IPS-15b (cell line): ENCODE data around the gene RAP1GAP2.
A peak's percentile ranks its signal among the peaks of the same experiment; 100 is the strongest.

ENCODE experiments used
- H3K27me3 ChIP-seq: one replicate; pipeline ENCODE4 v1.6.1; 2013; ENCODE audit warnings: low read length; ENCODE audit not compliant: control insufficient read depth, insufficient read depth
- H3K36me3 ChIP-seq: one replicate; pipeline ENCODE4 v1.6.1; 2013; ENCODE audit warnings: low read length; ENCODE audit not compliant: control insufficient read depth, insufficient read depth
- H3K4me1 ChIP-seq: one replicate; pipeline ENCODE4 v1.6.1; 2013; ENCODE audit warnings: mild to moderate bottlenecking, low read length; ENCODE audit not compliant: control insufficient read depth, insufficient read depth
- H3K4me3 ChIP-seq: one replicate; pipeline ENCODE4 v1.5.1; 2013; ENCODE audit warnings: low read depth, low read length
- H3K9ac ChIP-seq: one replicate; pipeline ENCODE4 v1.6.1; 2013; ENCODE audit warnings: low read depth, mild to moderate bottlenecking, low read length
- H3K9me3 ChIP-seq: one replicate; pipeline ENCODE4 v1.6.1; 2013; ENCODE audit warnings: mild to moderate bottlenecking, low read length; ENCODE audit not compliant: control insufficient read depth, insufficient read depth

RAP1GAP2 gene

DNA sequence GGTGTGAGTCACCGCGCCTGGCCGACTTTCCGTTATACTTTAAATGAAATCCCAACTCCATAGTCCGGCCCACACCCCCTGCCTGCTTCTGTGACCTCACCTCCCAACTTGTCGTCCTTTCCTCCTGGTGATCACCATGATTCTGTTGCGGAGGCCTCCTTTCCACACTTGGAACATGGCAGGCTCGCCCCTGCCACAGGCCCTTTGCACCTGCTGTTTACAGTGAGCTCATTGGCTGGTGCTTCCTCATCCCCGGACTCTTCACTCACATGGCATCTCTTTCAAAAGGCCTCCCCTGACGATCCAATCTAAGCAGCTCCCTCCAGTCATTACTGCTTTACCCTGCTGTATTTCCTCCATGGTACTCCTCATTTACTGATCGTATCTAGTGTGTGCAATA, 64.6 kb downstream of the RAP1GAP2 start:
- no peaks in the 10 kb centered on the region for H3K9me3 ChIP-seq
- peaks cover 3% of the 10 kb centered on the region for H3K36me3 ChIP-seq
- H3K27me3 ChIP-seq: no peaks in the 10 kb centered on the region
- peaks cover 9% of the 10 kb centered on the region for H3K4me1 ChIP-seq
- no peak overlapping the region for H3K9ac ChIP-seq
- no peak overlapping the region for H3K4me3 ChIP-seq

DNA sequence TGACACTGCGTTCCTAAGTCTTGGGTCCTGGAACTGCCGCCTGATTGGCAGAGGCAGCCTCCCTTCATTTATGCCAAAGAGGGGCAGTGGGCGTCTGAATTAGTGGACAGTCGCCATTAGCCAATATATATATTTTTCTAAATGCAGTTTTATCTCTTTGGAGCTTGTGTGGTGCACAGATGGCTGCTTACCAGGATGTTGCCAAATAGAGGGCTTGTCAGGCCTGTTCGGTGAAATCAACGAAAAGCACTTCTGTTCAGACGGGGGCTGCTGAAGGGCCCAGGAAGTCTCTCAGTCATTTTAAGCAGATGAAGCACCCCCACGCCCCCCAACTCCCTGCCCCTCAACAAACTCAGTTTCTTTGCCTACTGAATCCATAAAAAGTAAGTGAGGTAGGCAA, 66.0 kb downstream of the RAP1GAP2 start:
- no peaks in the 10 kb centered on the region for H3K27me3 ChIP-seq
- H3K36me3 ChIP-seq: peaks cover 3% of the 10 kb centered on the region
- H3K9me3 ChIP-seq: no peaks in the 10 kb centered on the region
- no peak overlapping the region for H3K4me3 ChIP-seq
- H3K9ac ChIP-seq: no peak overlapping the region
- H3K4me1 ChIP-seq: no peaks in the 10 kb centered on the region

DNA sequence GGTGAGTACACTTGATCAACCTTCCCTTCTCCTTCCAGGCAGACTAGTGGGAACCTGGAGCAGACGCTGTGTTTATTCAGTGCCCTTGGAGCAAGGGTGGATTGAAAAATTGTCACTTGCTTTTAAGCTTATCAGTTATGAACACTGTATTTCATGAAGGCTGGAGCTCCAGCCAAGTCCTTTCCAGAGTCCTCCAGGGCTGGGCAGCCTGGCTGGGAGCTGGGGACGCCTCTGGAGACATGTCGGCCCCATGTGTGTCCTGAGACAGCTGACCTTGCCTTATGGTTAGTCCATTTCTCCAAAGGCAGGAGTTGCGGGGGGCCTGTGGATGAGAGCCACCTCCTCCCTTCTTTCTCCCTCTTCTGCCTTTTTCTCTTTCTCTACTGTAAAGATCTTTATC, 67.0 kb downstream of the RAP1GAP2 start:
- H3K4me1 ChIP-seq: peaks cover 6% of the 10 kb centered on the region
- peaks cover 3% of the 10 kb centered on the region for H3K36me3 ChIP-seq
- no peaks in the 10 kb centered on the region for H3K27me3 ChIP-seq
- H3K9ac ChIP-seq: no peak overlapping the region
- H3K4me3 ChIP-seq: no peak overlapping the region
- H3K9me3 ChIP-seq: no peaks in the 10 kb centered on the region

GRCh38 chr17:2865228-2865627, 69.0 kb downstream of the RAP1GAP2 start:
- Histone ChIP-seq H3K4me3 (no peak overlapping the region), H3K36me3 (peaks cover 5% of the 10 kb centered on the region), H3K27me3 (no peaks in the 10 kb centered on the region), H3K9me3 (no peaks in the 10 kb centered on the region), H3K4me1 (peaks cover 6% of the 10 kb centered on the region), H3K9ac (no peak overlapping the region)

DNA sequence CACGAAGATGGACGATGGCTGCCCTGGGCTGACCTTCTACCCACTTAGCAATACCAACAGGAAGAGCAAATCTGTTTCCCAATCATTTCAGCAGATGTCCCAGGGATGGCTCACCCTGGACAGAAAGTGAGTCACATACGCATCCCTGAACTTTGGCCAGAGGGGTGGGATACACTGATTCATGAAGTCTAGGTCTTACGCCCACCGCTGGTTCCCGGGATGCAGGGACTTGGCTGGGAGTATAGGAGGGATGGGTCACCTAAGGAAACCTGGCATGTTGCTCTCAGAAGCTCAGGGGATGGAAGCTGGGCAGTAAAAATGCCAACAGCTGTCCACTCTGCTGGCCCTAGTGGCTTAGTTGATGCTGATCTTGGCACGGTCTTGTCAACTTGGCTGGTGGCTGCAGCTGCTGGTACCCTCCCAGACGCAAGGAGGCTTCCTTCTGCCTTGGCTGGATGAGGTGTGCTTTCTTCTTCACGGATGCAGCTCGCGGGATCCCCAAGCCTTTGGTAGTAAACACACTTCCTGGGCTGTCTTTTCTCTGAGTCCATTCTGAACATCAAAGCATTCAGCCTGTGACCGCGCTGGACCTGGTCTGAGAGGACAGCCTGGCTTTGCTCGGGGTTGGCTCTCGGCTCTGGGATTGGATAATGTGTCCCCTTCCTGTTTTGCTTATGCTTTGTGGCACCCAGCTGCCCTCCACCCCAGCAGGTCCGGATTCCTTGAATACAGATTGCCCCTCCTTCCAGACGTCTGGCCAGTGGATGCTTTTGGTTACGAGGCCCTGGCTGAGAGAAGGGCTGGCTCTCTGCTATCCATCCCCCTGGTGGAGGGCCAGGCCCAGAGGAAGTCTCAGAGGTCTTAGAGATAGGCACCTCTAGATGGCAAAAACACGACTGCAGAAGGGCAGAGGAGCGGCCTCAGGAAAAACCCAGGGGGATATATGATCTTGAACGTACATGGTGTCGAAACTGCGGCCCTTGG, 71.5 kb downstream of the RAP1GAP2 start:
- Histone ChIP-seq H3K4me3 (no peak overlapping the region), H3K4me1 (peaks cover 16% of the 10 kb centered on the region), H3K27me3 (no peaks in the 10 kb centered on the region), H3K36me3 (peaks cover 5% of the 10 kb centered on the region), H3K9ac (no peak overlapping the region), H3K9me3 (no peaks in the 10 kb centered on the region)

GRCh38 chr17:2869604-2870003, 73.4 kb downstream of the RAP1GAP2 start:
- no peak overlapping the region for H3K9ac ChIP-seq
- H3K4me3 ChIP-seq: no peak overlapping the region
- H3K9me3 ChIP-seq: no peaks in the 10 kb centered on the region
- H3K4me1 ChIP-seq: peaks cover 19% of the 10 kb centered on the region
- peaks cover 2% of the 10 kb centered on the region for H3K36me3 ChIP-seq
- H3K27me3 ChIP-seq: no peaks in the 10 kb centered on the region

GRCh38 chr17:2871205-2871604, 75.0 kb downstream of the RAP1GAP2 start:
- no peaks in the 10 kb centered on the region for H3K27me3 ChIP-seq
- H3K4me1 ChIP-seq: peaks cover 22% of the 10 kb centered on the region
- H3K36me3 ChIP-seq: peaks cover 2% of the 10 kb centered on the region
- H3K4me3 ChIP-seq: no peak overlapping the region
- no peak overlapping the region for H3K9ac ChIP-seq
- H3K9me3 ChIP-seq: no peaks in the 10 kb centered on the region

DNA sequence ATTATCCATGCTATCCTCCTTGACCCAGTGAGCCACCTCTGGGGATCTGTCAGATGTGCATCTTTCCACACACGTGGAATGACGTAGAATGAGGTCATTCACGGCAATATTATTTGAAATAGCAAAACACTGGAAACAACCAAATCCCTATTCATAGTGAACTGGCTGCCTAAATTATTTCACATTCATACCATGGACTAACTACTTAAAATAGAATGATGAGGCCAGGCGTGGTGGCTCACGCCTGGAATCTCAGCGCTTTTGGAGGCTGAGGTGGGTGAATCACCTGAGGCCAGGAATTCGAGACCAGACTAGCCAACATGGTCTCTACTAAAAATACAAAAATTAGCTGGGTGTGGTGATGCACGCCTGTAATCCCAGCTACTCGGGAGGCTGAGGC, 75.5 kb downstream of the RAP1GAP2 start:
- Histone ChIP-seq H3K4me1 (peaks cover 26% of the 10 kb centered on the region), H3K4me3 (no peak overlapping the region), H3K9me3 (no peaks in the 10 kb centered on the region), H3K36me3 (peaks cover 2% of the 10 kb centered on the region), H3K9ac (no peak overlapping the region), H3K27me3 (no peaks in the 10 kb centered on the region)

DNA sequence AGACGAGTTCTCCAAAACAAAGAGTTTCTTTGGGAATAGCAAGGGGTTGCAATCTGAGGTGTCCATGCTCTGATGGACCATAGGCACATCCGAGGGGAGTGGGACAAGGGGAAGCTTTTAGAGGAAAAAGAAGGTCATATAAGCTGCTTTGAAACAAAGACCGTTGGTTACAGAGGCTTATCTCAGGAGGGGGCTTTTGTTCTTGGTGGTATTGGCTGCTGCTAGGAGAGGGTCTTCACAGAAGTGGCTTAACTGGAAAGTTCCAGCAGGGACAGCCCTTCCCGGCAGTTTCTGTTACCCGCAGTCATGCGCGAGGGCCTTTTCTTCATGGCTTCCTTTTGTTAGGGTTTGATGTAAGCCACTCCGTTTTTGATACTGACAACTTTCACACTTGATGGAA, 76.0 kb downstream of the RAP1GAP2 start:
- Histone ChIP-seq H3K4me1 (peaks cover 26% of the 10 kb centered on the region), H3K27me3 (no peaks in the 10 kb centered on the region), H3K36me3 (peaks cover 5% of the 10 kb centered on the region), H3K9me3 (no peaks in the 10 kb centered on the region), H3K4me3 (no peak overlapping the region), H3K9ac (no peak overlapping the region)

DNA sequence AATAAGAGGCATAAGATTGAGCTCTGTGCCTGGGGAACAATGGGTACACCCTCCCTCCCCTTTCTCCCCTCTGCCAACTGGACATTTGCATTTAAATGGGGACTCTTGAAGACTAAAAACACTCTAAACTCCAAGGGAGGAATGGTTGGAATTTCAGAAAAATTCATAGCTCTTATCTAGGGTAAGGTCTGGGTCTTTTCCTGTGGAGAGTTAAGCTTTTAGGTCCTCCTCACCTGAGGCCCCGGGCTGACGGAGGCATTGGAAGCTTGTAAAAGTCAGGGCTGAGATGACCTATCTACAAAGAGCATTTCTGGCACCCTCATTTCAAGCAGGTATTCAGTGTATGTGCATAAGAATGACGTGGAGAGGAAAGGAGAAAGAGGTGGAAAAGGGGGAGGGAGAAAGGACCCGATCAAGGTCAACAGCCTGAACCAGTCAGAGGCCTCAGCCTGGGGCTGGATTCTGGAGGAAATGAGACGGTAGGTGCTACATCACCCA, 78.0 kb downstream of the RAP1GAP2 start:
- peak overlapping the region; percentile 6 for H3K4me3 ChIP-seq
- H3K9ac ChIP-seq: peak overlapping the region; percentile 41
- peaks cover 20% of the 10 kb centered on the region for H3K4me1 ChIP-seq
- H3K9me3 ChIP-seq: no peaks in the 10 kb centered on the region
- no peaks in the 10 kb centered on the region for H3K27me3 ChIP-seq
- peaks cover 5% of the 10 kb centered on the region for H3K36me3 ChIP-seq

DNA sequence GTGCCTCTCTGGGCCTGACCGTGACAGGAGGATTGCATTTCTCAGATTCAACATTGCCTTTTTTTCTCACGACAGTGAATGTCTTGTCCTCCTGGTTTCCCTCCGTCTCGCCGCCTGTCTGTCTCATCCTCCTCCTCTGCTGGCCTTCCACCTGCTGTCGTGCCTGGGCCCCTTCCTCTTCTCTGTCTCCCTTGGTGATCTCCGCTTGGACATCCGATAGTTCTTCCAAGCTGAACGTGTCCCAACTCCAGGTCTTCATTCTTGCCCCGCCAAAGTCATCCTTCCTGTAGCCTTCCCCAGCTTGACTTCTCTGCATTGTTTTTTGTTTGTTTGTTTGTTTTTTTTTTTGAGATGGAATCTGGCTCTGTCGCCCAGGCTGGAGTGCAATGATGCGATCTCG, 79.4 kb downstream of the RAP1GAP2 start:
- Histone ChIP-seq H3K9ac (no peak overlapping the region), H3K4me3 (no peak overlapping the region), H3K36me3 (peaks cover 3% of the 10 kb centered on the region), H3K9me3 (no peaks in the 10 kb centered on the region), H3K4me1 (peaks cover 18% of the 10 kb centered on the region), H3K27me3 (no peaks in the 10 kb centered on the region)

- H3K9me3 ChIP-seq: no peaks in the 10 kb centered on the region
- no peak overlapping the region for H3K9ac ChIP-seq
- peaks cover 3% of the 10 kb centered on the region for H3K36me3 ChIP-seq
- no peak overlapping the region for H3K4me3 ChIP-seq
- H3K27me3 ChIP-seq: no peaks in the 10 kb centered on the region
- peaks cover 16% of the 10 kb centered on the region for H3K4me1 ChIP-seq
These were observed 80.2 kb downstream of the RAP1GAP2 start for GRCh38 chr17:2876467-2876866.
